ENCODE results near the gene CAMK2A. TPM values are rescaled to one million over a fixed set of nuclear protein-coding genes. Genes with fewer than 3 reads are reported as not detected.

Gene CAMK2A
- total and polyA plus RNA-seq, 5 donors, result 8.0 to 18.4 (median 15.4) TPM

- H3K9me3 ChIP-seq (ENCODE audit: control insufficient read depth, low read length), result no peaks in the 10 kb centered on the region
- no peak overlapping the region for H3K4me3 ChIP-seq (ENCODE audit: low read length)
- ATAC-seq, result no peak
- H3K27ac ChIP-seq (ENCODE audit: low read length), result no peak overlapping the region
- peak in 1 of 3 donors; percentile 3 for DNase-seq
- intact Hi-C loops (cut with DNase I), result loop anchor here in 1 of 4 donors (10.0 kb wide), 1 partner anchor 70 kb away; no protein-coding TSS in a partner anchor
- no peaks in the 10 kb centered on the region for H3K4me1 ChIP-seq (ENCODE audit: control insufficient read depth, insufficient read depth, low read length)
- H3K27me3 ChIP-seq (ENCODE audit: control insufficient read depth, insufficient read depth), result no peaks in the 10 kb centered on the region
- 83% methylated on average over 4 of the region's 4 CpGs for WGBS
Observed at GRCh38 chr5:150274811-150275210, 14.8 kb downstream of the CAMK2A start.

DNA sequence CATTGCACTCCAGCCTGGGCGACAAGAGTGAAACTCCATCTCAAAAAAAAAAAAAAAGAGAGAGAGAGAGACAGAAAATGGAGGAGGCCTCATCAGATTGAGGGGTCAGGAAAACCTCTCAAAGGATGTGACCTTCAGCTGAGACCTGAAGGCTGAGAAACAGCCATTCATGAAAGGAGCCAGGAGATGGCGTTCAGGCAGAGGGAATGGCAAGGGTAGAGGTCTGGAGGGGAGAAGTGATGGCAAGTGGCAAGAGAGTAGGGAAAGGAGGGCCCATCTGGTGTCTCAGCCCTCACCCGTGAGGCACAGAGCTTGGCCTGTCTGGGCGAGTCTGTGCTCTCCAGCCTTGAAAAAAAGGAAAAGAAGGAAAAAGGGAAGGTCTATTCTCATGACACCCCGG is 17.0 kb downstream of the CAMK2A start:
- WGBS, result 69% methylated on average over 5 of the region's 5 CpGs
- no peak for ATAC-seq
- H3K4me1 ChIP-seq (ENCODE audit: control insufficient read depth, insufficient read depth, low read length), result no peaks in the 10 kb centered on the region
- H3K27ac ChIP-seq (ENCODE audit: low read length), result no peak overlapping the region
- H3K9me3 ChIP-seq (ENCODE audit: control insufficient read depth, low read length), result no peaks in the 10 kb centered on the region
- H3K27me3 ChIP-seq (ENCODE audit: control insufficient read depth, insufficient read depth), result no peaks in the 10 kb centered on the region
- H3K4me3 ChIP-seq (ENCODE audit: low read length), result no peak overlapping the region
- intact Hi-C loops (cut with DNase I), result loop anchor here in 1 of 4 donors (10.0 kb wide), 1 partner anchor 72 kb away; no protein-coding TSS in a partner anchor
- DNase-seq, result peak in 1 of 3 donors; percentile 18

- Histone ChIP-seq H3K27me3 (ENCODE audit: control insufficient read depth, insufficient read depth) (no peaks in the 10 kb centered on the region), H3K9me3 (ENCODE audit: control insufficient read depth, low read length) (no peaks in the 10 kb centered on the region), H3K4me1 (ENCODE audit: control insufficient read depth, insufficient read depth, low read length) (no peaks in the 10 kb centered on the region), H3K27ac (ENCODE audit: low read length) (no peak overlapping the region), H3K4me3 (ENCODE audit: low read length) (no peak overlapping the region)
- 69% methylated on average over 5 of the region's 5 CpGs for WGBS
- no peak for ATAC-seq
- no peak for DNase-seq
- intact Hi-C loops (cut with DNase I), result loop anchor here in 1 of 4 donors (10.0 kb wide), 1 partner anchor 73 kb away; no protein-coding TSS in a partner anchor
Observed at GRCh38 chr5:150271923-150272322, 17.6 kb downstream of the CAMK2A start.

GRCh38 chr5:150271296-150271692 is 18.3 kb downstream of the CAMK2A start:
- H3K27me3 ChIP-seq (ENCODE audit: control insufficient read depth, insufficient read depth), result no peaks in the 10 kb centered on the region
- peak in 1 of 2 donors; percentile 10 for ATAC-seq
- H3K4me1 ChIP-seq (ENCODE audit: control insufficient read depth, insufficient read depth, low read length), result no peaks in the 10 kb centered on the region
- no peak overlapping the region for H3K27ac ChIP-seq (ENCODE audit: low read length)
- intact Hi-C loops (cut with DNase I), result loop anchor here in 1 of 4 donors (10.0 kb wide), 1 partner anchor 74 kb away; no protein-coding TSS in a partner anchor
- no peaks in the 10 kb centered on the region for H3K9me3 ChIP-seq (ENCODE audit: control insufficient read depth, low read length)
- 84% methylated on average over 8 of the region's 8 CpGs for WGBS
- peak in 2 of 3 donors; percentile 18 to 21 for DNase-seq
- H3K4me3 ChIP-seq (ENCODE audit: low read length), result no peak overlapping the region

- Histone ChIP-seq H3K27me3 (ENCODE audit: control insufficient read depth, insufficient read depth) (no peaks in the 10 kb centered on the region), H3K4me1 (ENCODE audit: control insufficient read depth, insufficient read depth, low read length) (no peaks in the 10 kb centered on the region), H3K9me3 (ENCODE audit: control insufficient read depth, low read length) (no peaks in the 10 kb centered on the region), H3K4me3 (ENCODE audit: low read length) (no peak overlapping the region), H3K27ac (ENCODE audit: low read length) (no peak overlapping the region)
- ATAC-seq (peak; percentile 25 to 43), DNase-seq (peak in 1 of 3 donors; percentile 6)
- 52% methylated on average over 12 of the region's 12 CpGs for WGBS
- intact Hi-C loops (cut with DNase I), result loop anchor here in 1 of 4 donors (10.0 kb wide), 1 partner anchor 74 kb away; no protein-coding TSS in a partner anchor
Observed at GRCh38 chr5:150270541-150271295, 18.9 kb downstream of the CAMK2A start.

DNA sequence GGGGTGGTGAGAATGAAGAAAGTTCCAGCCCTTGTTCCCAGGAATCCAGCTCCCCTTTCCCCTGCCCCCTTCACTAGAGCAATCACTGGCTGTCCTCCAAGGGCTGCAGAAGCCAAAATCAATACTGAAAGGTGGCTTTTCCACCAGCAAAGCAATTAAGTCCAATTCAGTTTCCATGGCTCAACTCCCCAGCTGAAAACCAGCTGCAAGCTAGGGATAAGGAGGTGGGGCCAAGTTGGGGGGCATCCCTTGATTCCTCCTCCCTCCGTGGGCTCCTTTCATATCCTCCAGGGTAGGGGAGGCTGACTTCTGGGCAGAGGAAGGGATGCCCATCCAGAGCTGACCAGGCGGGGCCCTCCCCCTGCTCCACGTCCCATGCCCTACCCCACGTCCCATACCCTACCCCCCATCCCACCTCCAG is 22.7 kb downstream of the CAMK2A start:
- DNase-seq (peak in 2 of 3 donors; percentile 15 to 19), ATAC-seq (no peak)
- Histone ChIP-seq H3K4me1 (ENCODE audit: control insufficient read depth, insufficient read depth, low read length) (peaks cover 2% of the 10 kb centered on the region), H3K27ac (ENCODE audit: low read length) (no peak overlapping the region), H3K9me3 (ENCODE audit: control insufficient read depth, low read length) (no peaks in the 10 kb centered on the region), H3K27me3 (ENCODE audit: control insufficient read depth, insufficient read depth) (no peaks in the 10 kb centered on the region), H3K4me3 (ENCODE audit: low read length) (no peak overlapping the region)
- intact Hi-C loops (cut with DNase I), result no loop called here
- 76% methylated on average over 4 of the region's 4 CpGs for WGBS

DNA sequence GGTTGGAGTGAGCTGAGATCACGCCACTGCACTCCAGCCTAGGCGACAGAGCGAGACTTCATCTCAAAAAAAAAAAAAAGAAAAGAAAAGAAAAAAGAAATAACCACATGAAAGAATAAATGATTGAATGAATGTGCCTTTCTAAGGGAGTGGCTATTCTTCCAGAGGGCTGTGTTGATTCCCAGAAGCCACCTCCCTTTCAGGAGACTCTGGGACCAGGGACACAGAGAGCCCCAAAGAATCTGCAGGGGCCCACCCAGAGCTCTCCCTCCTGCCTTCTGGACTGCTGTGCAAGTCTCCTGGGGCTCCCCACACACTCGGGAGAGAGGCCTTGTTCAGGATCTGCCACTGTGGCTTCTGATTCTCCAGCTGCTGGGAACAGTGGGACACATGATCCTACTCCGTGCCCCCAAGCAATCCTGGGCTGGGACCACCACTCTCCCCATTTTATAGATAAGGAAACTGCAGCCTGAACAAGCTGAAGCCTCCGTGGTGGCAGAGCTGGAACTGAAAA is 23.6 kb downstream of the CAMK2A start:
- no peaks in the 10 kb centered on the region for H3K27me3 ChIP-seq (ENCODE audit: control insufficient read depth, insufficient read depth)
- no peak overlapping the region for H3K27ac ChIP-seq (ENCODE audit: low read length)
- ATAC-seq (no peak), DNase-seq (no peak)
- WGBS, result 72% methylated on average over 6 of the region's 6 CpGs
- H3K9me3 ChIP-seq (ENCODE audit: control insufficient read depth, low read length), result no peaks in the 10 kb centered on the region
- peaks cover 2% of the 10 kb centered on the region for H3K4me1 ChIP-seq (ENCODE audit: control insufficient read depth, insufficient read depth, low read length)
- no peak overlapping the region for H3K4me3 ChIP-seq (ENCODE audit: low read length)
- intact Hi-C loops (cut with DNase I), result no loop called here

- H3K4me3 ChIP-seq (ENCODE audit: low read length), result no peak overlapping the region
- no peaks in the 10 kb centered on the region for H3K27me3 ChIP-seq (ENCODE audit: control insufficient read depth, insufficient read depth)
- peak in 2 of 3 donors; percentile 5 to 30 for DNase-seq
- intact Hi-C loops (cut with DNase I), result no loop called here
- WGBS, result 89% methylated on average over 23 of the region's 23 CpGs
- ATAC-seq, result no peak
- H3K4me1 ChIP-seq (ENCODE audit: control insufficient read depth, insufficient read depth, low read length), result peaks cover 2% of the 10 kb centered on the region
- H3K27ac ChIP-seq (ENCODE audit: low read length), result no peak overlapping the region
- H3K9me3 ChIP-seq (ENCODE audit: control insufficient read depth, low read length), result no peaks in the 10 kb centered on the region
Observed at GRCh38 chr5:150264667-150265603, 24.6 kb downstream of the CAMK2A start.

DNA sequence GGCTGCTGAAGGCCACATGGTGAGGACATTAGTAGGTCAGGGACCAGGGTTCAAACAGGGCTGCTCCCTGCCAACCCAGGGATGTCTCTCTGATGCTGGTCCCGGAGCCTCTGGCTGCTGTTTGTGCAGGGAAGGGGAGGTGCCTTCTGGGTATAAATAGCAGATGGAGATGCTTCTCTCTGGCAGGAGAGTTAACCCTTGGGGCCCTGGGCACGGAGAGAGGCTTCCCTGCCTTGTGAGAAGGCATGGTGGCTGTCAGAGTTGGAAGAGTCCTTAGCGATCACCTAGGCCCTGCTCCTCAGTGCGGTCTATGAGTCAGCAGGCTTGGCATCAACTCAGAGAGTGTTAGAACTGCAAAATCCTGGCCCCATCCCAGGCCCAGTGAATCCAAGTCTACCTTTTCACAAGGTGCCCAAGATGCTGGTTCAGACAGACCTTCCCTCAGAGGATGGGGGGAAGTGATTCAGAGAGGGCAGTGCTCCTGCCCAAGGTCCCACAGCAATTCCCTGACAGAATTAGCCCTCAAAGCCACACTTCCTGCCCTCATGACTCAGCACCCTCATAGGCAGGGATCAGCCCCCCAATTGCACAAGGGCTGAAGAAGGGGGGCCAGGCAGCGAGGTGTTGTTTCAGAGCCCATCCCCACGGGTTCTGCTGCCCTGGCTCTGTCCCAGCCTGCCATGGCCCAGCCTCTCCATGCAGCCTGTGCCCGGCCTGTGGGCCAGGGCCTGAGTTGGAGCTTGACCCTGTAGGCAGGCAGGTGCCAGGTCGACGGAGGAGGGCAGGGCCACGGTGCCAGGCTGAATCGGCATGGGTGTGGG is 25.6 kb downstream of the CAMK2A start:
- intact Hi-C loops (cut with DNase I), result no loop called here
- 53% methylated on average over 11 of the region's 11 CpGs for WGBS

GRCh38 chr5:150263375-150263775 is 26.2 kb downstream of the CAMK2A start:
- no peak for ATAC-seq
- 66% methylated on average over 5 of the region's 5 CpGs for WGBS
- no peak overlapping the region for H3K27ac ChIP-seq (ENCODE audit: low read length)
- no peak overlapping the region for H3K4me3 ChIP-seq (ENCODE audit: low read length)
- no peak for DNase-seq
- H3K4me1 ChIP-seq (ENCODE audit: control insufficient read depth, insufficient read depth, low read length), result peaks cover 2% of the 10 kb centered on the region
- H3K9me3 ChIP-seq (ENCODE audit: control insufficient read depth, low read length), result no peaks in the 10 kb centered on the region
- H3K27me3 ChIP-seq (ENCODE audit: control insufficient read depth, insufficient read depth), result no peaks in the 10 kb centered on the region
- intact Hi-C loops (cut with DNase I), result no loop called here

More for the DNA sequence above, 25.6 kb downstream of the CAMK2A start:
- Histone ChIP-seq H3K4me3 (ENCODE audit: low read length) (no peak overlapping the region), H3K9me3 (ENCODE audit: control insufficient read depth, low read length) (no peaks in the 10 kb centered on the region), H3K27me3 (ENCODE audit: control insufficient read depth, insufficient read depth) (no peaks in the 10 kb centered on the region), H3K4me1 (ENCODE audit: control insufficient read depth, insufficient read depth, low read length) (peaks cover 2% of the 10 kb centered on the region), H3K27ac (ENCODE audit: low read length) (no peak overlapping the region)
- DNase-seq (peak in 2 of 3 donors; percentile 34 to 50), ATAC-seq (peak; percentile 34 to 46)

Data from right cardiac atrium (tissue), 5 donors.